H54 (cell line): ENCODE results near the gene KAT2A.

Experiments
- DNase-seq: peaks from one replicate; pipeline ENCODE4 v3.0.0; 2011; ENCODE audit warnings: low spot score, mixed read lengths; ENCODE audit not compliant: insufficient read length
- FAIRE-seq: peaks from 3 replicates; lab custom pipeline; 2011; peaks lifted over from hg19 to GRCh38; lab: Jason Lieb, UNC
- POLR2A ChIP-seq: IDR thresholded peaks from 2 replicates; pipeline ENCODE4 v1.6.1; 2011; ENCODE audit warnings: low read depth, mild to moderate bottlenecking, low read length

Gene KAT2A

GRCh38 chr17:42098730-42099399, 22.3 kb downstream of the KAT2A start:
- DNase-seq: no peak
- no peak for FAIRE-seq
- TF ChIP-seq POLR2A: no peak

DNA sequence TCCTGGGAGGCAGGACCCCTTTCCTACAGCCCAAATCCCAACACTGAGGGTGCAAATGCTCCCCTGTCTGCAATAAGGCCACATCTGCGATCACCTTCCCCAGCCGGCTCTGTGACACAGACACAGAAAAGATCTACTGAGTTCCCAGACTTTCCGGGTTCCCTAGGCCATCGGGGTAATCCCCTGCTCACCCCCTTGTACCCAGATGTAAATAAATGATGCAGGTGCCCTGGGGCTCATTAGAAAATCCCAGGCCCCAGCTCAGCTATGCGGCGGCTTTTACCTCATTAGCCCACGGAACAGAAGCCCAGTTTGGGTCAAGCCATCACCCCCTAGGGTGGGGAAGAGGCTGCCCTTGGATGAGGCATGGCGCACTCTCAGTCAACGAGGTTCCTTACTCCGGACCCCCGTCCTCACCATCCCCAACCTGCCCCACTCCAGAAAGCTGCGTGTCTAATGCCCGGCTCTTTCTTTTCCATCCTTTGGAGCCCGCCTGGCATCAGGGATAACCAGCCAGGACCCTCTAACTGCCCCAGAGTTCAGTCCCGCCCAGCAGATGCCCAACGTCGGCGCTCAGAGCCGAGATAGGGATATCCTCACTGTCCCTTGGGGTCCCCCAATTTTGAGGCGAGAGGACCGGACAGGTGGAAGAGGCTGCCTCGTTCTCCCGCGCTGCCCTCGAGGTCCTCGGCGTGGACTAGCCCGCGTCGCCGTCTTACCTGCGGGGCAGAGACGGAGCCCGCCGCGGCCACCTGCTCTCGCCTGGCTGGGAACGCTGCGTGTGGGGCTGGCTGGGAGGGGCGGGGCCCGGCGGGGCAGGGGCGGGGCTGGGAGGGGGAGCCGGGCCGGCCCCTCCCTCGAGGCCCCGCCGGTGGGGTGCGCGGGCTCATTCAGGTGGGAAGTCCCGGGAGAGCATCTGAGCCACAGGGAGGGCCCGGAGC, 23.2 kb downstream of the KAT2A start, which contains the start of gene ZNF385C:
ZNF385C (minus strand) TSS at position 783 of the 941 bp plus-strand sequence. CDS start 35,417 bp downstream, outside the sequence.
- DNase-seq (no peak), FAIRE-seq (no peak)
- TF ChIP-seq POLR2A: no peak

- DNase-seq: no peak
- TF ChIP-seq POLR2A: no peak
- FAIRE-seq: no peak
Measured at GRCh38 chr17:42096360-42097111, 24.6 kb downstream of the KAT2A start.

DNA sequence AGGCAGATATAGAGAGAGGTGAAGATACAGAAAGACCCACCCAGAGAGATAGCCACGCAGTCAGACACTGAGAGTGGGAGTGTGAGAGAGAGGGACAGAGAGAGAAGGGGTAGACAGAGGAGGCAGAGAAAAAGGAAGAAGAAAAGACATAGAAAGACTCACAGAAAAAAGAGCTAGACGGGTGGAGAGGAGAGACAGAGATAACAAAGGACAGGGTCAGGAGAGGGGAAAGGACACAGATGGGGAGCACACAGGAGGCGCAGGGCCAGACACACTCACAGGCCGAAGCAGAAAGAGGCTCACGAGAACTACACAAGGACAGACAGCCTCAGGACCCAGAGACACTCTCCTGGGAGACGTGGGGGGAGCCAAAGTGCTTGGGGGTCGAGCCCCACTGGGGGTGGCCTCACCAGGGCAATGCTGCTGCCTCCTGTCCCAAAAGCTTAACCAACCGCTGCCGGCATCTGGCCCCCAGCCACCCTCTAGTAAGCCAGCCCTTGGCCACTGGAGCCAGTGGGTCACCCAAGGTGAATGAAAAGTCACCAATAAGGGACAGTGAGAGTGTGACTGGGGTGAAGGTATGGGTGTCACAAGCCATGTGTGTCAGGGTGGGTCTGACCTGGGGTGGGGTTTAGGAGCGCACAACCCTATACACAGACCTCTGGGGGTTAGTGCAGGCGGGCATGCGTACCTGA, 26.6 kb downstream of the KAT2A start:
- no peak for TF ChIP-seq POLR2A
- DNase-seq: no peak
- FAIRE-seq: no peak

DNA sequence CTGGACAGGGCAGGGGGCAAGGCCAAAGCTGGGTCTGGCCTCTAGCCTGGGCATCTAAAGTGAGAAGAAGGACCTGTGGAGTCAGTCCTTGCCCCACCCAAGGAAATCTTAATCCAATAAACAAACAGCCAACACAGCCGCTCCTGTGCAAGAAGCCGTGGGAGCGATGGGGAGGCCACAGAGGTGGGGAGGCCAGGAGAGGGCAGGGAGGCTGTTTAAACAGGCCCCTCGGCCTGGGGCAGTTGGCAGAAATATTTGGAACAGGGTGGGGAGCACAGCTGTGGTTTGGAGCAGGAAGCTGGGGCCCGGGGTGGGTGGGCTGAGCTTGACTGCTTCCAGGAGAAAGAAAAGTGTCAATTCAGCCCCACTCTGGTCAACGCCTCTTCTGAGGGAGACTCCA, 28.2 kb downstream of the KAT2A start:
- FAIRE-seq (no peak), DNase-seq (no peak)
- TF ChIP-seq POLR2A: no peak

GRCh38 chr17:42090964-42091790, 30.0 kb downstream of the KAT2A start:
- no peak for FAIRE-seq
- DNase-seq: no peak
- TF ChIP-seq POLR2A: no peak

DNA sequence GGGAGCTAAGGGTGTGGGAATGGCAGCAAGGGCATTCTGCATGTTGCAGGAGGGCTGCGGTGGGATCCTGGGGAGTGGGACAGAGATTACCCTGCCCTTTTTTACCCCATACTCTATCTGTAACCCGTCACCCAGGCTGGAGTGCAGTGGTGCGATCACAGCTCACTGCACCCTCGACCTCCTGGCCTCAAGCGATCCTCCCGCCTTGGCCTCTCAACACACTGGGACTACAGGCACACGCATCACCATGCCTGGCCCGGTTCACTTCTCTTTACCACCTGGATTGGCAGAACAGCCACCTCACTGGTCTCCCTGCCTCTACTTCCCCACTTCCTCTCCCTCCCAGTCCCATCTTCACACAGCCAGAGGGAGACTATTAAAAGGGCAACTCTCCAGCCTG, 32.4 kb downstream of the KAT2A start:
- FAIRE-seq (no peak), DNase-seq (no peak)
- no peak for TF ChIP-seq POLR2A

DNA sequence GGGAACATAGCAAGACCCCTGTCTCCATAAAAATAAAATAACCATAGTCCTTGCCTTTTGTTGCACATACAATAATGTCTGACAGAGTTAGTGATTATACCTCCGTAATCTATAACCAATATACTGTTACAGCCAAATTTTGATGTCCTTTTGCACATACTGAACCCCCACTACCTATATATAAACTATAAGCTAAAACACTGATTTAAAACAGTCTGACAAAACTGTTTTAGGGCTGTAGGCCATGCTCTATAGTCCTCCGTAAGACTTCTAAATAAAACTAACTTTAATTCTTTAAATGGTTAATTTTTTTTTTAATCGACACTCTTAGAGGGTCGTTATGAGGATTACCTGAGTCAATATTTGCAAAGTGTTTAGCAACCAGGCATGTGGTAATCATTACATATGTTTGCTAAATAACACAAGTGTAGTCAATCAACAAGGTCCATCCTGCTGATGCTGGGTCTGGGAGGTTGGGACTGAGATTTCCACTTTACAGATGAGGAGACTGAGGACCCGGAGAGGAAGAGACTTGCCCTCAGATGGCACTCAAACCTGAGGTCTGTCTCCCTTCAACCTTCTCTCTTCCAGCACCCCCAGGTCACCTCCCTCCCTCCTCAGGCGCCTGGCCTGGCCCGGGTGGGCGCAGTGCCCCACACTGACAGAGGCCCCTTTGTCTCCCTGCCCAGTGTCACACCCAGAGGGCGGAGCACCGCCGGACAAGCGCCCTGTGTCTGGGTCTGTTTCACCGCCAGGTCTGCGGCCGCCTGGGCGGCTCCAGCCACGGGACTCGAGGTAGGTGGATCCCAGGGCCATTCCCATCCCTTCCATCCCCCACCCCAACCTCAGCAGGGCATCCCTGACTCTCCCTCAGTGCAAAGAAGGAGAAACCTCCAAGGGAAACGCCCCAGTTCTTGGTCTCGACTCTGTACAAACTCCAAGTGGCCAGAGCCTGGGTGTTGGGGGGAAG, 33.1 kb downstream of the KAT2A start:
- FAIRE-seq: no peak
- no peak for TF ChIP-seq POLR2A
- DNase-seq: no peak

DNA sequence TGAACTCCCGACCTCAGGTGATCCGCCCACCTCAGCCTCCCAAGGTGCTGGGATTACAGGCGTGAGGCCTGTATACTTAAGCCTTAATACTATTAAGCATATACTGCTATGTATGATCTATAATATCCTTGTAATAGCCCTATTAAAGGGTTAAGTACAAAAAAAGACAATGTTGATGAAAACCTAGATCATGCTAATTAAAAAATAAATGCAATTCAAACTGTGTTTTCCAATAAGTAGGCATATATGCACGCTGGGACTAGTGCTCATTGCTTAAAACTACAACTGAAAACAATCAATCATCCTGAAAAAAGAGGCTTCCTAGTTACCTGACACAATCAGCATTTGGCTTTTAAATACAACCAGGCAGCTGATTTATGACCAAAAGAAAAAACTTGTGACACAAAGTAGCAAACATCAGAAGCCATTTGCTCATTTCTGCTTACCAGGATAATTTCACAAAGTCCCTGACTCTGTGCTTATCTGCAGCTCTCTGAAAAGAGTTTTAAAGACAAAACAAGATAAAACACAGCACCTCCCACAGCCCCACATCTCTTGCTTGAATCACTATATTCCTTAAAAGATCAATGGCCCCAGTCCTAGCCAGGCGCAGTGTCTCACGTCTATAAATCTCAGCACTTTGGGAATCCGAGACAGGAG, 34.0 kb downstream of the KAT2A start:
- DNase-seq: no peak
- no peak for TF ChIP-seq POLR2A
- FAIRE-seq: no peak

GRCh38 chr17:42081516-42082129, 39.5 kb downstream of the KAT2A start:
- no peak for FAIRE-seq
- DNase-seq: no peak
- TF ChIP-seq POLR2A: no peak

DNA sequence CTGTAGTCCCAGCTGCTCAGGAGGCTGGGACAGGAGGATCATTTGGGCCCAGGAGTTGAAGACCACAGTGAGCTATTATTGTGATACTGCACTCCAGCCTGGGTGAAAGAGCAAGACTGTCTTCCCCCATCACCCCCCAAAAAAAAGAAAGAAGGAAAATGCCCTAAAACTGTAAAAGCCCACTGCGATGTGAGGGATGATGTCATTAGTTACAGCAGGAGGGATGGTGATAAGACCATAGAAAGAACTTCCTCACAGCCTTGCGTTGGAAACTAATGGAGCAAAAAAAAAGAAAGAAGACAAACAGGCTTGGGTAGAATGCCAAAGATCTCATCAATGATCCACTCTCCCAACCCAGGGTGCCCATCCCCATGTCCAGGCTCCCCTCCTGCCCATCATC, 41.6 kb downstream of the KAT2A start:
- FAIRE-seq (no peak), DNase-seq (no peak)
- TF ChIP-seq POLR2A: no peak
